Endothelial cell (in vitro differentiated cells): ENCODE results near the gene HOXC11. TPM values are rescaled to one million over a fixed set of nuclear protein-coding genes. Genes with fewer than 3 reads are reported as not detected.

ENCODE experiments used
- DNase-seq: peaks from one replicate; pipeline ENCODE4 v3.0.0; 2021; ENCODE audit warnings: low spot score
- H3K27ac Mint-ChIP-seq: one replicate; pipeline ENCODE4 v1.8.0; 2021; ENCODE audit warnings: mixed read lengths, inconsistent platforms; ENCODE audit not compliant: unreplicated experiment
- H3K27me3 Mint-ChIP-seq: one replicate; pipeline ENCODE4 v1.8.0; 2021; ENCODE audit warnings: mild to moderate bottlenecking, moderate library complexity, mixed read lengths, inconsistent platforms; ENCODE audit not compliant: unreplicated experiment
- H3K36me3 Mint-ChIP-seq: one replicate; pipeline ENCODE4 v1.8.0; 2021; ENCODE audit warnings: mild to moderate bottlenecking, low read depth, mixed read lengths, inconsistent platforms; ENCODE audit not compliant: unreplicated experiment
- H3K4me1 Mint-ChIP-seq: one replicate; pipeline ENCODE4 v1.8.0; 2021; ENCODE audit warnings: mild to moderate bottlenecking, mixed read lengths, inconsistent platforms; ENCODE audit not compliant: unreplicated experiment
- H3K4me3 Mint-ChIP-seq: one replicate; pipeline ENCODE4 v1.8.0; 2021; ENCODE audit warnings: mild to moderate bottlenecking, mixed read lengths, inconsistent platforms; ENCODE audit not compliant: unreplicated experiment
- H3K9me3 Mint-ChIP-seq: one replicate; pipeline ENCODE4 v1.8.0; 2021; ENCODE audit warnings: mixed read lengths, inconsistent platforms; ENCODE audit not compliant: unreplicated experiment
- long read RNA-seq: library from polyadenylated mRNA; unstranded; transcript quantifications from one replicate; pipeline ENCODE4 v2.0.0, GENCODE V29; 2020; ENCODE audit not compliant: unreplicated experiment
- total RNA-seq: library from RNA; stranded (reverse); fragmentation: NEBNext Ultra II Directional; extraction: Animal tissue kit (Norgen Biotek cat#: 25700); gene quantifications from one replicate; pipeline ENCODE4 v1.2.1, GENCODE V29; 2021; ENCODE audit not compliant: unreplicated experiment
- TF ChIP-seq, protein P1 (sequence below): fragments of 200-600 bp; sonication (generic); IDR thresholded peaks from one replicate; pipeline ENCODE4 v1.5.0; 2021; ENCODE audit warnings: antibody characterized with exemption; ENCODE audit not compliant: unreplicated experiment

Gene HOXC11
- 0.38 TPM for total RNA-seq
- long read RNA-seq, partial matches to known transcripts = 1 of 1 reads
- long read RNA-seq, other reads (novel, unspliced or antisense) = 0 of 1 reads

DNA sequence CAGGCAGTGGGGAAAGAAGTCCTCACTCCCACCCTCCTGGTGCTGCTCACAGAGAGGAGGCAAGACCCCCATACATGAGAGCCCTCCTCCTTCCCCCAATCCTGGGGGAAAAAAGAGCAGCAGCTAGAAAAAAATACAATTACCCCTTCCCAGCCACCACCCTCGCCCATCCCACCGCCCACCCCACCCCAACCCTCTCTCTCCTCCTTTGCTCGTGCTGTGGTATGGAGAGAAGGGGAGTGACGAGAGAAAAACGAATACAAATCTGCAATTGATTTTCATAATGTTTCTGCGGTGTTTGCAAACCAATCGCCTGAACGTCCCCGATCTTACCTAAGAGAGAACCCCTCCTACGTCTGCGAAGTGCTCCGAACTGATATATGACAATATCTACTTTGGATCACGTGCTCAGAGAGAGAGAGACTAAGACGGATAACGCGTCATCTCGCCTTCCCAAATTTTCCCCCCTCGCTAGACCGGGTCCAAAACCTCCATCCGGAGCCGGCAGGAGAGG lies at the start of gene HOXC11:
TSS of gene HOXC11 (plus strand) at position 405 of the 514 bp plus-strand sequence. CDS start 116 bp downstream, outside the sequence.
- no peak for DNase-seq
- Mint-ChIP-seq H3K36me3 (no peaks in the 10 kb centered on the region), H3K27ac (no peak within 1 kb of the TSS), H3K27me3 (peaks cover 40% of the 10 kb centered on the region), H3K4me3 (peak within 1 kb of the TSS; percentile 60), H3K4me1 (peaks cover 24% of the 10 kb centered on the region), H3K9me3 (no peaks in the 10 kb centered on the region)
- TF ChIP-seq, protein P1, sequence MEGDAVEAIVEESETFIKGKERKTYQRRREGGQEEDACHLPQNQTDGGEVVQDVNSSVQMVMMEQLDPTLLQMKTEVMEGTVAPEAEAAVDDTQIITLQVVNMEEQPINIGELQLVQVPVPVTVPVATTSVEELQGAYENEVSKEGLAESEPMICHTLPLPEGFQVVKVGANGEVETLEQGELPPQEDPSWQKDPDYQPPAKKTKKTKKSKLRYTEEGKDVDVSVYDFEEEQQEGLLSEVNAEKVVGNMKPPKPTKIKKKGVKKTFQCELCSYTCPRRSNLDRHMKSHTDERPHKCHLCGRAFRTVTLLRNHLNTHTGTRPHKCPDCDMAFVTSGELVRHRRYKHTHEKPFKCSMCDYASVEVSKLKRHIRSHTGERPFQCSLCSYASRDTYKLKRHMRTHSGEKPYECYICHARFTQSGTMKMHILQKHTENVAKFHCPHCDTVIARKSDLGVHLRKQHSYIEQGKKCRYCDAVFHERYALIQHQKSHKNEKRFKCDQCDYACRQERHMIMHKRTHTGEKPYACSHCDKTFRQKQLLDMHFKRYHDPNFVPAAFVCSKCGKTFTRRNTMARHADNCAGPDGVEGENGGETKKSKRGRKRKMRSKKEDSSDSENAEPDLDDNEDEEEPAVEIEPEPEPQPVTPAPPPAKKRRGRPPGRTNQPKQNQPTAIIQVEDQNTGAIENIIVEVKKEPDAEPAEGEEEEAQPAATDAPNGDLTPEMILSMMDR = no peak

DNA sequence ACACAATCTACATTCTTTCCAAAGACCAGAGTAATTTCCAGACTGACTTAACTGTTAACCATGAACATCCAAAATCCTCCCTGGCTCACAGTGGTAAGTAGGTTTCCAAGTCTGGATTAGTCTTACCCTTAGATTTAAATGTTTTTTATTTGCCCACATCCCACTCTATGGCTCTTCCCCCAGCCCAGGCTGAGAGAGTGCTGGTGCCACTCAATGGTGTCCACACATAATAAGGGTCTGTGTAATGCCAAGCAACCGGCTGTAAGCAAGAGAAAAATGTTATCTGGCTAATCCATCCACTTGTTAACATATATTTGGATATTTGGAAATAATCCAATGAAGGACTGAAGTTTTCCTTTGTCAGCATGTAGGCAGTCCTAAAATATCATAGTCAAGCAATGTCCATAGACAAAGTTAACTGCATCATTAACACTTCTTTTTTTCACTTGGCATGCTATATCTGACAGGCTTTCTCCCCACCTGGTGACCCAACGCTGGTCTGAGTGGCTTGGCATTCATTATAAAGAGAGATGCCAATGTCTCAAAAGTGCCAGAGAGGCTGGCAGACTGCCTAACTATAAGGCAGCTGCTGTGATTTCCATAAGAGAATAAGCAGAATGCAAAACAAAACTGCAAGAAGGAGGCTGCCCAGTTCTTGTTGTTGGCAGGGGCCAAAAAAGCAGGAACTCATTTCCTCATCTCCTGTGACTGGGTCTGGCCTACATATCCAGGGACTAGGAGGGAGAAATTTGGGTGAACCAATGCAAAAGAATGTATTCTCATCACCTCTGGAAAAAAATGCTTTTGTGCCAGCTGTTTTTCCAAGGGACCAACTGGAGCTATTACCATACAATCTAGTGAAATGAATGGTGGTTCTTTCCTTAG lies 48.2 kb upstream of the HOXC11 start:
- TF ChIP-seq, protein P1 = no peak
- H3K27ac Mint-ChIP-seq = no peak overlapping the region
- H3K4me1 Mint-ChIP-seq = peaks cover 17% of the 10 kb centered on the region
- no peaks in the 10 kb centered on the region for H3K9me3 Mint-ChIP-seq
- H3K36me3 Mint-ChIP-seq = no peaks in the 10 kb centered on the region
- no peak for DNase-seq
- peaks cover 18% of the 10 kb centered on the region for H3K27me3 Mint-ChIP-seq
- no peak overlapping the region for H3K4me3 Mint-ChIP-seq

DNA sequence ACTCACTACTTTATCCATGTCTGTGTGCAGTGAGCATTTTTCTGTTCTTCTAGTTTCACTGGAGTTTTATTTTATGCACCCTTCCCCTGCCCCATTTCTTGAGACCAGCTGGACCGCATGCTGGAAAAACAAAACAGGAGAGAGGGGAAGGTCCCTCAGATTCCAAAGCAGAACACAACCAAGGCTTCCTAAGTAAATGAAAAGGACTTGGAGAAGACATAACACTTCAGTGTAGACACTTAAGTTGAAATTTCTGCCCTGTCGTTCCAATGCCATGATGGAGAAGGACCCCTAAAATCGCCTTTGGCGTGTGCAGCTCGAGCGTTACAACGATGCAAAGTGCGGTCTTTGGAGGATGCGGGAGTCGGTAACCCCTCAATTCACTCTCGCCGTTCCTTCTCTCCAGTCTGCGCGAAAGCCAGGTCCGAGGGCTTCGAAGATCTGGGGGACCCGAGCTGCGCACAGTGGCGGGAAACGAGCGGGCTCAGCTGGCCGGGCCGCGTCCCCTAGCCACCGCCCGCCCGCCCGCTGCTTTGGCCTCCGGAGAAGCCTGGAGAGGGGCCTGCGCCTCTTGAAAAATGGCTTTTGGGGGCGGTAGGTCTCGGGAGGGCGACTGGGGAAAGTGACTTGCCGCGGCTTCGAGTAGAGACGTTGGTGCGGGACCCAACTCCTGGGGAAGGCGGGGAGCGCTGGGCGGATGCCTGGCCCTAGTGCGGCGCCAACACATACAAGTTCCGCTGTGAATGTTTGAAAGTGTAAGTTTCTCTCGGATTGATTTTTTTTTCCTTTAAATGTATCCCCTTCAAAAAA lies 45.5 kb upstream of the HOXC11 start:
- no peak for DNase-seq
- Mint-ChIP-seq H3K4me3 (no peak overlapping the region), H3K27me3 (peaks cover 24% of the 10 kb centered on the region), H3K27ac (no peak overlapping the region), H3K4me1 (peaks cover 24% of the 10 kb centered on the region), H3K36me3 (no peaks in the 10 kb centered on the region), H3K9me3 (no peaks in the 10 kb centered on the region)
- TF ChIP-seq, protein P1 = no peak

DNA sequence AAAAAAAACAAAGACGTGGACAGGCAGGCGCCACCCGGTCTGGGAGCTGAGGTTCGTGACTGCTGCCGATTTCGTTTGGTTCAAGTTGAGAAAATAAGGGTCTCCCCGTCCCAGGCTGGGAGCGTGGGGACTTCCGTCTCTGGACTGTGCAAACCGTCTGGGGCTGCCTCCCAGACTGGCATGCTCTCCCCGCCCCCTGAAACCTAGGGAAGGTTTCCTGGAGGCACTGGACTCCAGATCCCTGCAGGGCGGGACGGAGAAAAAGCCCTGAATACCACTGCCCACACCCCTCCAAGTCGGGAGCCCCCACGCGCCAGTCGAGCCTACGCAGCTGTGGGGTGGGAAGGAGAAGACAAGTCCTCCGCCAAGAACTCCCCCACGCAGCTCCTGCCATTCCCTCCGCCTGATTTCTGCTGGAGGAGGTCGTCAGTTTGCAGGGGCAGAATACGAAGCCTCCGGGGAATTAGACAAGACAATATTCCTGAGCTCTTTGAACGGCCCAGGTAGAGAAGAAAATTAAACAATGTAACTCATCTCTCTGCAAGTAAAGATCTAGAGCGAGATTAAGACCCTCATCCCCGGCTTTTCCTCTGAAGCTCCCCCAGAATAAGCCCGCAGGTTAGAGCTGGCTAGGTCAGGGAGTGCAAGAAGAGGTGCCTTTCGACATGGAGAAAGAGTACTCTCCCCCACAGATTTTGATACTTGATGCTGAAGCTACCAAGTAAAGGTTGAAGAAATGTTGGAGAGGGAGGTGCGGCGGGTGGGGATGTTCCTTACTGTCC lies 44.7 kb upstream of the HOXC11 start:
- Mint-ChIP-seq H3K9me3 (no peaks in the 10 kb centered on the region), H3K36me3 (no peaks in the 10 kb centered on the region), H3K4me3 (peak overlapping the region; percentile 42), H3K4me1 (peaks cover 21% of the 10 kb centered on the region), H3K27ac (no peak overlapping the region), H3K27me3 (peaks cover 29% of the 10 kb centered on the region)
- peak; percentile 17 for DNase-seq
- TF ChIP-seq, protein P1 = no peak
